Activated T-cell treated with anti-CD3 and anti-CD28 coated beads, Interleukin-2, amount 50 U/mL, for 4 hours (primary cell): ENCODE measurements around the gene SPOCK1. TPM values are rescaled to one million over a fixed set of nuclear protein-coding genes. Genes with fewer than 3 reads are reported as not detected.
"Not testable (repeated sequence)": the region's sequence is repeated elsewhere in the genome, so short reads cannot be mapped to it uniquely, and the experiment has no call there.

Experiments used
- ATAC-seq, 2 donors: fragments of 200-7000 bp; cut with Tn5 transposase; one replicate each; pipeline ENCODE4 v1.10.0; 2021
- DNase-seq: peaks from one replicate; pipeline ENCODE4 v3.0.0-alpha.2; 2020
- H3K27me3 Mint-ChIP-seq: one replicate; pipeline ENCODE4 v1.8.0; 2021; ENCODE audit warnings: low read depth, mixed read lengths
- H3K36me3 Mint-ChIP-seq: one replicate; pipeline ENCODE4 v1.8.0; 2022; ENCODE audit warnings: mixed read lengths; ENCODE audit not compliant: insufficient read depth
- H3K4me1 Mint-ChIP-seq: one replicate; pipeline ENCODE4 v1.8.0; 2021; ENCODE audit warnings: low read depth, mixed read lengths
- H3K4me3 Mint-ChIP-seq: one replicate; pipeline ENCODE4 v1.8.0; 2021; ENCODE audit warnings: mild to moderate bottlenecking, moderate library complexity, mixed read lengths
- H3K9me3 Mint-ChIP-seq: one replicate; pipeline ENCODE4 v1.8.0; 2021; ENCODE audit warnings: mixed read lengths
- total RNA-seq, 3 donors: library from RNA; stranded (reverse); gene quantifications; one replicate each; pipeline ENCODE4 v1.2.1, GENCODE V29; 2021

Gene SPOCK1
- total RNA-seq, 3 donors from 2014 or later: not detected

DNA sequence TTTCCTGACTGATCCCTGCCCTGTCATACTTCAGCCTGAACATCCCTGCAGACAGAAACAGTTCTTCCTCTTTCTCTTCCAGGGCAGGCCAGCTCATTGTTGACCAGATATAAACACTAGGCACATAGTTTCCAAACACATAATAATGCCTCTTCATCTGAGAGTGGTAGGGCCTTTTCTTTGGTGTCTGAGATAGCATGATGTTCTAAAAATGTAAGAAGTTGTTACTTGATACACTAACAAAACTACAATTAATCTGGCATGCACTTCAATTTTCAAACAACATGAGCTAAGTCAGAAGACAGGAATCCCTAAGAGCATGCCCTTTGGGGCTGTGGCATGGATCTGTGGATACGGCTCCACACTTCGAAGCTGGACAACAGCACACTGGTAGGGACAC is 246.6 kb downstream of the SPOCK1 start:
- H3K4me3 Mint-ChIP-seq: no peak overlapping the region
- no peaks in the 10 kb centered on the region for H3K36me3 Mint-ChIP-seq
- no peak for DNase-seq
- no peaks in the 10 kb centered on the region for H3K9me3 Mint-ChIP-seq
- no peaks in the 10 kb centered on the region for H3K4me1 Mint-ChIP-seq
- H3K27me3 Mint-ChIP-seq: peaks cover 2% of the 10 kb centered on the region
- ATAC-seq: no peak

DNA sequence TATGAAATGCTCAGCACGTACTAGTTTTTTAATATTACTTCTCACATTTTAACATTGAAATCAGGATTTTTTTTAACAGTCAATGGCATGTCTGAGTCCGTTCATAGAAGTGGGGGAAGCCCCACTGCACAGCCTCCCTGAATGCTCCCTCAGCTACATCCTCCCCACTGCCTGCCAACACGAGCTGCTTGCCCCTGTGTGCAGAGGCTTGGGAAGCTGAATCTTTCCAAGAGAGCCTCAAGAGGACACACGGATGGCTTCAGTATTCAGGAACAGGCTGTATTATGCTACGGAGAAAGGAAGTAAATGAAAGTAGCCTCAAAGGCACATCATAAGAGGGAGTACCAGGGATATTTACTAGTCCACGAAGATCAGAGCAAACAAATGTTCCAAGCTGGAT is 248.7 kb downstream of the SPOCK1 start:
- Mint-ChIP-seq H3K9me3 (no peaks in the 10 kb centered on the region), H3K4me3 (no peak overlapping the region), H3K4me1 (no peaks in the 10 kb centered on the region), H3K27me3 (peaks cover 2% of the 10 kb centered on the region), H3K36me3 (no peaks in the 10 kb centered on the region)
- no peak for DNase-seq
- ATAC-seq: no peak

DNA sequence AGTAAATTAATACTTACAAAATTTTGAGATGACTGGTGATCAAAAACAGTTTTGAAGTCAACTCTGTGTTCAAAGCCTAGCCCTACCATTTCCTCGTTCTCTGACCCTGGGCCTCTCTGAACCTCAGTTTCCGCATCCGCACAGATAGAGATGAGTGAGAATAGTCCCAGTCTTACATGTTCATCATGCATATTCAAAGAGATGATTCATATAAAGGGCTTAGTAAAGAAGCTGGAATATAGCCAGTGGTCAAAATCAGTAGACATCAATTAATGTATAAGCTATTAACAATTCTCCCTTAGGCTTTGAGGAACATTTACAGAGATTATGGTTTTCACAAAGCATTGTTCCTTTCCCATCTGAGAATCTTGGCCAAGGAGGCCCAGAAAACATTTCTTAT is 250.6 kb downstream of the SPOCK1 start:
- no peaks in the 10 kb centered on the region for H3K9me3 Mint-ChIP-seq
- no peak for DNase-seq
- no peak overlapping the region for H3K4me3 Mint-ChIP-seq
- no peaks in the 10 kb centered on the region for H3K36me3 Mint-ChIP-seq
- ATAC-seq: no peak
- H3K4me1 Mint-ChIP-seq: no peaks in the 10 kb centered on the region
- H3K27me3 Mint-ChIP-seq: no peaks in the 10 kb centered on the region

DNA sequence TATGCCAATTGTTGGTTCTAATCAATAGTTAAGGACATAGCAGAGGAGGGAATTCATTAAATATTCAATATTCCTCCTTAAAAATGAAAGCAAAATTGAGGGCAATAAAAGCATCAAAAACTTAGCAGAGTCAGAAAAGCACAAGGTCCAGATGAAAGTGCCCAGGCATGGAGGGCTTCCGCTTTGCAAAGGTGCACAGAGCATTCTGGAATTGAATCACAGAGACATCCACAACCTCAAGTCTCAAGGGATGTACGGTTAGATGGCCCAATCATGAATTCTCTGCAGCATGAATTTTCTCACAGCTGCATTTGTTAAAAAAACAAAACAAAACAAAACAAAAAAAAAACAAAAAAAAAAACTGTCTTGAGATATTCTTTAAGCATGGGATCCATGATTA is 253.7 kb downstream of the SPOCK1 start:
- Mint-ChIP-seq H3K27me3 (peaks cover 2% of the 10 kb centered on the region), H3K4me1 (no peaks in the 10 kb centered on the region), H3K4me3 (no peak overlapping the region), H3K36me3 (no peaks in the 10 kb centered on the region), H3K9me3 (no peaks in the 10 kb centered on the region)
- no peak for DNase-seq
- ATAC-seq: no peak

DNA sequence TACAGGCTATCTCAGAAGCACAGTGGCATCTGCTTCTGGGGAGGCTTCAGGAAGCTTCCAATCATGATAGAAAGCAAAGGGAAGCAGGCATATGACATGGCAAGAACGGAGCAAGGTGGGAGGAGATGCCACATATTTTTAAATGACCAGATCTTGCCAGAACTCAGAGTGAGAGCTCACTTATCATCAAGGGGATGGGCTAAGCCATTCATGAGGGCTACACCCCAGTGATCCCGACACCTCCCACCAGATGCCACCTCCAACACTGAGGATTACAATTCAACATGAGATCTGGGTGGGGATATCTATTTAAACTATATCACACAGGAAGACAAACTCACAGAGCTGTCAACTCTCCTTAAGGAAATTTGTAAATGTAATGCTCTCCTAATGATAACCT is 258.8 kb downstream of the SPOCK1 start:
- ATAC-seq (no peak), DNase-seq (no peak)
- H3K36me3 Mint-ChIP-seq: no peaks in the 10 kb centered on the region
- H3K4me1 Mint-ChIP-seq: no peaks in the 10 kb centered on the region
- no peaks in the 10 kb centered on the region for H3K9me3 Mint-ChIP-seq
- peaks cover 12% of the 10 kb centered on the region for H3K27me3 Mint-ChIP-seq
- no peak overlapping the region for H3K4me3 Mint-ChIP-seq

DNA sequence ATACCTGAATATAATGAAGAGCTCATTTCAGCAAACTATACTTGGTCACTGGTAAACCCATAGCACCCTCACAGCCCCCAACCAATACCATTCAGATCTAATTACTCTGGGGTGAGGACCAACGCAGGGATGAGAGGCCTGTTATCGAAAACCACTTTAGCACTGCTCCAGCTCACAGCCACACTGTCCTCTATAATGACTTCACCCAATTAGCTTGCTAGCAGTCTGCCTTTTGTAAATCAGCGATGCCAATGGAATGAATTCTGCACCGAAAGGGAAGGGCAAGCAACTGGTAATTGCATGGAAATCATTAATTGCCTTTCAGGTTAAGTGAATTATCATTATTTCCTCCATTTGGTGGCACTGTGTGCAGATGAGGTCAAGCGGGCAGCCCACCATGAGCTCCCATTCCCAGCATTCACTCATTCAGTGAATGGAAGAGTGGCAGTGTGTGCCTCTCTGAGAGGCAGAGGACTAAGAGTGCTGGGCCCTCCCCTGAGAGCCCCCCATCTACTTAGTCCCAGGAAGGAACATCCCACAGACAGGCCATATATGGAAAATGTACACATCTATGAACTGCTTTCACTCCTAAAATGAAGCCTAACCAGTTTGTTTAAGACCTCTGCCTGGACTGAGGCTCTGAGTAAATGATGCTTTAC is 262.1 kb downstream of the SPOCK1 start:
- H3K27me3 Mint-ChIP-seq: peaks cover 12% of the 10 kb centered on the region
- H3K4me3 Mint-ChIP-seq: no peak overlapping the region
- H3K36me3 Mint-ChIP-seq: no peaks in the 10 kb centered on the region
- no peak for ATAC-seq
- DNase-seq: no peak
- no peaks in the 10 kb centered on the region for H3K4me1 Mint-ChIP-seq
- no peaks in the 10 kb centered on the region for H3K9me3 Mint-ChIP-seq

DNA sequence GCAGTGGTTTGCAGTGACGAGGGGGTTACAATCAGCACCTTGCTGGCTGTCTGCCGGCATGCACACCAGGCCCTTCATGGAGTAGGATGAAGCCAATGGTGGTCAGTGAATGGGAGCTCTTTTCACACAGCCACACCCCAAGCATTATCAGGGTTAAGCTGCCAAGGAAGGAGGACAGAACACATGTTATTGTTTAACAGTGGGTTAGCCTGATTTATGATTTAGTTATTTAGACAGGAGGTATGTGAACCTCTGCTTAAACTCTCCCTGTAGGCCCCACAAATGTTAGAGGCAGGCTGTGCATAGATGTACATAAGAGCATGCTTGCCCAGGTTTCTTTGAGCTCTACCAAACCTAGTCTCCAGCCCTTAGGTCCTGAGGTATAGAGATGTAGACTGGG is 262.9 kb downstream of the SPOCK1 start:
- Mint-ChIP-seq H3K4me1 (no peaks in the 10 kb centered on the region), H3K27me3 (peaks cover 12% of the 10 kb centered on the region), H3K4me3 (no peak overlapping the region), H3K9me3 (no peaks in the 10 kb centered on the region), H3K36me3 (no peaks in the 10 kb centered on the region)
- ATAC-seq (no peak), DNase-seq (no peak)

DNA sequence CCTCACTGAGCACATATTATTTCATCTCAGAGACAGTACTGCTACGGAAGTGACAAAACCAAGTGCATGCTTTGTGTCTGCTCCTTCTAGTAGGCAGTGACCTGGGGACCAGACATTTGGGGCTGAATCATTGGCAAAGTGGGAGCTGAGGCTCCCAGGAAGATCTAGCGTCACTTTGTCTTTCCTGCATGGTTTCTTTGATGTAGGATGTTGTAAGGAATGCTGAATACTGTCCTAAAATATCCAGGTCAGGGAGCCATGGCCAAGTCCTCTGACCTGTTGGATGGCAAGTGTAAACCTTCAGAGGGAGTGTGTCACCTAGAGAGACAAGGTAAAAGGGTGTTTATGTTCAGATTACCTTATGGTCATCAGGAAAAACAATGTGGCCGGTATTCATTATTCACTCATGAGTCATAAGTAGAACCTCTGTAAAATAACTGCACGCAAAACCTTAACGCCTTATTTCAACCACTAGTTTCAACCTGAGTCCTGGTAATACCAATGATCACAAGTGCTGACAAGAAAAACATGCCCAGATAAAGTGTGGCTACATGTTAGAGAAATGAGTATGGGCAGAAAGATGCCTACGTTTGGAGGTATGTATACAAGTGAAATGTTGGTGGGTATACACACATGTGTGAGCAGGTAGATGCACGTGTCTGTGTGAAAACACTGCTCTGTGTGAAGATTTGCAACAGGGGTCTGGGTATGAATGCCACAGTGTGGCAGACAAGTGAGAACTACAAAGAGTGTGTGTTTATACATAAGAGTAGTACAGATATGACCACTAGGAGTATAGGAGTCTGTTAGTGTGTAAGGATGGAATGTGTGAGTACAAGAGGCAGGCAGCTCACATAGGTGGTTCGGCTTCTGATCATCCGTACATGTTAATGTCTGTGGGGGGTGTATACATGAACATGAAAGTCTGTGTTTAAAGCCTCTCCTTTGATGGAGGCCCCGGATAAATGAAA is 263.9 kb downstream of the SPOCK1 start:
- Mint-ChIP-seq H3K27me3 (peaks cover 10% of the 10 kb centered on the region), H3K36me3 (no peaks in the 10 kb centered on the region), H3K4me1 (no peaks in the 10 kb centered on the region), H3K4me3 (no peak overlapping the region), H3K9me3 (no peaks in the 10 kb centered on the region)
- DNase-seq (no peak), ATAC-seq (no peak)

DNA sequence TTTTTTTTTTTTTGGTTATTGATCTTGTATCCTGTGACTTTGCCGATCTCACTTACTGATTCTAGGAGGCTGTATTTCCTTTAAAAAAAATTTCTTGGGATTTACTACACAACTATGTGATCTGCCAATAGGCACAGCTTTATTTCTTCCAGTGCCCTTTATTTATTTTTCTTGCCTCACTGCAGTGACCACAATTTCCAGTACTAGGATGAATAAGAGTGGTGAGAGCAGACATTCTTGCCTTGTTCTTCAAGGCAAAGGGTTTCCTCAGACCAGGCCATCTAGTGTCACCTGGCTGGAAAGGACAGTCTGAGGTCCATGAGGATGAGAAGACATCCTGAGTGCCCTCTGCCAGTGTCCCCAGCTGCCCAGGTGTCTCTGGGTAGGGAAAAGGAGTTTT is 265.4 kb downstream of the SPOCK1 start:
- H3K9me3 Mint-ChIP-seq: no peaks in the 10 kb centered on the region
- ATAC-seq: no peak

DNA sequence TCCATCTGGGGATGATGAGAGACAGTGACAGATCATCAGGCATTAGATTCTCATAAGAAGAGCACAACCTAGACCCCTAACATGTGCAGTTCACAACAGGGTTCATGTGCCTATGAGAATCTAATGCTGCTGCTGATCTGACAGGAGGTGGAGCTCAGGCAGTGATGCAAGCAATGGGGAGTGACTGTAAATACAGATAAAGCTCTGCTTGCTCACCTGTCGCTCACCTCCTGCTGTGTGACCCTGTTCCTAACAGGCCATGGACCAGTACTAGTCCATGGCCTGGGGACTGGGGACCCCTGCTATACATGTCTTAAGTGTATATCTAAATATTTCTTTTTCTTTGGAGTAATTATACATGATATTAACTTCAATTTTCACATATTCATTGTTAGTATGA is 265.8 kb downstream of the SPOCK1 start:
- not testable (repeated sequence) for H3K36me3 Mint-ChIP-seq, H3K9me3 Mint-ChIP-seq, H3K4me3 Mint-ChIP-seq, DNase-seq, ATAC-seq, H3K27me3 Mint-ChIP-seq, H3K4me1 Mint-ChIP-seq

More for the DNA sequence above, 265.4 kb downstream of the SPOCK1 start:
- Mint-ChIP-seq H3K36me3 (no peaks in the 10 kb centered on the region), H3K4me3 (no peak overlapping the region), H3K4me1 (no peaks in the 10 kb centered on the region), H3K27me3 (peaks cover 7% of the 10 kb centered on the region)
- DNase-seq: no peak

DNA sequence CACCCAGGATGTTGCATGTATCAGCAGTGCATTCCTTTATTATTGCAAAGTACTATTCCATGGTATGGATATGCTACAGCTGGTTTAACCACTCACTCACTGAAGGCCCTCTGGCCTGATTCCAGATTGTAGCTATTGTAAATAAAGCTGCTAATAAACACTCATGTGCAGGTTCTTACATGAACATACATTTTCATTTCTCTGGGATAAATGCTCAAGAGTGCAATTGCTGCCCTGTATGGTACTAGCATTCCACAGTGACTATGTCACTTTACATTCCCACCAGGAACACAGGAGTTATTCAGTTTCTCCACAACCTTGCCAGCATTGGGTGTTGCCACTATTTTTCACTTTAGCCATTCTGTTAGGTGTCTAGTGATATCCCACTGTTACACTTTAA is 267.6 kb downstream of the SPOCK1 start:
- DNase-seq (no peak), ATAC-seq (no peak)
- Mint-ChIP-seq H3K36me3 (no peaks in the 10 kb centered on the region), H3K4me1 (no peaks in the 10 kb centered on the region), H3K9me3 (no peaks in the 10 kb centered on the region), H3K4me3 (no peak overlapping the region), H3K27me3 (peaks cover 2% of the 10 kb centered on the region)

DNA sequence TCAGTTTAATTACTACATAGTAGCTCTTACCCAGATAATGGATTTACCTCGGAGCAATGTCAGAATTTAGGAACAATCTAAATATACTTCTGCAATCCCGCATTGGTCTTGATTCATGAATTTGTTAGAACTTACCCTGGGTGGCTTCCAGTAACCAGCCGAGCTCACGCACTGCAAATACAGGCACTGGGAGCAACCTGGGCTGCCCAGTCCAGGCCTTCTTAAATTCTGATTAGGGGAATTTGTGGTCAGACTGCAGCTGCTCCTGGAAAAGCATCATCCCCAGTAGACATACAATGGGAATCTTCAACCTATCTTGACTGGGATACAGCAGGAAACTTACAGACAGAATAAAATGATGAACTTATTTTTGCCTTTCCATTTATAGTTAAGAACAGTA is 270.3 kb downstream of the SPOCK1 start:
- DNase-seq (no peak), ATAC-seq (no peak)
- H3K9me3 Mint-ChIP-seq: no peaks in the 10 kb centered on the region
- no peaks in the 10 kb centered on the region for H3K4me1 Mint-ChIP-seq
- no peaks in the 10 kb centered on the region for H3K36me3 Mint-ChIP-seq
- H3K4me3 Mint-ChIP-seq: no peak overlapping the region
- no peaks in the 10 kb centered on the region for H3K27me3 Mint-ChIP-seq

DNA sequence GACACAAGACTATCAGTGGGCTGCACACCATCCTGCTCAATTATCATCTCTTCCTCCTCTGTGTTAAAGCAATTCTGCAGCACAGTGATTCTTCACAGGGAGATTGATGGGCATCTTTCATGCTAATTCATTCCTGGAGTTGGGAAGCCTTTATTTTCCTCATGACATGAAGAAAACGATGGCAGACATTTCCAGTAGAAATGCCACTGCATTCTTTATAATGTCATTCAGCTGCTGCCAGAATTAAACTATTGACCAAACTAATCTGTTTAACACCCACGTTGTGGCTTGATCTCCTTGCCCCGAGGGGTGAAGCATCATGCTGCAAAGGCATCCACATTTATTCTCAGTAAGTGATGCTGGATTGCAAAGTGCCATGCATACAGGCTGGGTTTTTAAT is 273.0 kb downstream of the SPOCK1 start:
- Mint-ChIP-seq H3K4me1 (no peaks in the 10 kb centered on the region), H3K36me3 (no peaks in the 10 kb centered on the region), H3K9me3 (no peaks in the 10 kb centered on the region), H3K27me3 (peaks cover 5% of the 10 kb centered on the region), H3K4me3 (no peak overlapping the region)
- ATAC-seq: no peak
- no peak for DNase-seq

DNA sequence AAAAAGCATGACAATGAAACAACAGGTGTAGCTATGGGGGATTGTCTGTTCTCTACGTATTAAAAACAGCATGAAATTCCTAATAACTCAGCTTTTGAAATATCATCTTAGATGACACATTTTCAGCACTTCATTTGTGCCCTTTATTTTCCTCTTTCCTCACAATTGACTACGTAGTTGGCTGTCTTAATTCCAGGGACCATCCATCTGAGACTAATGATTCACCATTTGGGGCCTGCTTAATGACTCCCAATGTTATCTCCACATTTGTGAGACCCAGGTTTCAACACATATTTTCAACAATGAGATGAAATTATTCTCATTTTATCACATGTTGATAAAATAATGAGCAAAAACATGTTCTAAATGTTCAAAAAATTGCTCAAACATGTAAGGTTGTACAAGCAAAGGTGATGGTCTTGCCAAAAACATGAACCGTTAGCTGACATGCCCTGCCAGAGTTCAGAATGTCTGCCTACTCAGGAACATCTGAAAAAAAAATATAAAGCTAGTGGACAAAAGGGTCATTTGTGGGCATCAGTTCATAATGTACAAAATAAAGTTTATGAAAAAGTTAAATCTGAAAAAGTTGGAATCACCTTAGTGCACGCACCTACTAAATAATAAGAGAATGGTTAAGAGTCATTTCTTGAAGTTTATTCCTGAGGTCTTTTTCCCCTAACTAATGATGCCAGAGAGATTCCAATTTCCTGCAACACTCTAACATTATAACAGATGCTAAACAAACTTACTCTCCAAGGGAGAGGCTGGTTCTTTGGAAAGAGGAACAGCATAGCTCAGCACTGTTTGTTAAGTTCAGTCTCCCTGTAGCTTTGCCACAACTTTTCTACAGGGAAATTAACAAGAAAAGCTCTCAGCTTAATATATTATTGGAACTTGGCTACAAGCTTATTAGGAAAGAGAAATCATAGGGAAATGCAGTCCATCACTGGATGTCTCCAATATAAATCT is 275.5 kb downstream of the SPOCK1 start:
- peaks cover 9% of the 10 kb centered on the region for H3K27me3 Mint-ChIP-seq
- no peaks in the 10 kb centered on the region for H3K9me3 Mint-ChIP-seq
- no peaks in the 10 kb centered on the region for H3K4me1 Mint-ChIP-seq
- H3K4me3 Mint-ChIP-seq: no peak overlapping the region
- DNase-seq: no peak
- ATAC-seq: no peak
- H3K36me3 Mint-ChIP-seq: no peaks in the 10 kb centered on the region
